GM13976 (cell line): Measurements from ENCODE around the gene SLC27A3.

ENCODE experiments used
- DNase-seq: peaks from one replicate; pipeline ENCODE4 v3.0.0; 2012; ENCODE audit warnings: low spot score
- in situ Hi-C: fragments of 300-500 bp; cut with MboI; formaldehyde crosslinking; loops from one replicate; pipeline ENCODE4 v1.12.0; 2022; ENCODE audit warnings: low sequenced_read_pairs, mixed read lengths, inconsistent platforms; ENCODE audit not compliant: unreplicated experiment
- TF ChIP-seq, protein P1 (sequence below): IDR thresholded peaks from 2 replicates; pipeline ENCODE4 v1.5.1; 2012; ENCODE audit warnings: borderline replicate concordance, mild to moderate bottlenecking; ENCODE audit not compliant: insufficient read depth; ENCODE audit errors: extremely low read depth, missing control alignments, control extremely low read depth

Gene SLC27A3

DNA sequence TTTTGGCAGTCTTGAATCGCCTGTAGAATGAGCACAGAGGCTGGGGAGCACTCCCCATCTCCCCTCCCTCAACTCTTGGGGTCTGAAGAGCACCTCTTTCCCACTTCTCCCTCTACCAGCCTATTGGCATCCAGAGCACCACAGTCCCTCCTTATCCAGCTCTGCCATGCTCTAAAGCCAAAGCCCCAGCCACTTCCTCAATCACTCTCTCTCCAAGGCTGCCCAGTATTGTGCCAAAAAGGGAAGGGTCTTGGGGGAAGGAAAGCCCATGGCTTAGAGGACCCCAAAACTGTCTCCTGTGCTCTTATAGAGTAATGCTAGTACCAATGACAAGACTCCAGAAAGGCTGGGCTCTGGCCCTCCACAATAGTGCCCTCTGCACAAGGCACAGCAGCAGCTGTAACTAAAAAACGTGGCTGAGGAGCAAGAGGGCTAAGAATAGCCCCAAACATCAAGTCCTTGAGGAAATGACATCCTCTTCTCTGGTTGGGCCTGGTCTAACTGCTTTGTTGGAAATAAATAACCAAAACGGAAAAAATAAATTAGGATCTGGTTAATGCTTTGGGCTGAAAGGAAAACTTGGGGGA is 28.4 kb downstream of the SLC27A3 start:
- in situ Hi-C loops: no loop called here
- TF ChIP-seq, protein P1, sequence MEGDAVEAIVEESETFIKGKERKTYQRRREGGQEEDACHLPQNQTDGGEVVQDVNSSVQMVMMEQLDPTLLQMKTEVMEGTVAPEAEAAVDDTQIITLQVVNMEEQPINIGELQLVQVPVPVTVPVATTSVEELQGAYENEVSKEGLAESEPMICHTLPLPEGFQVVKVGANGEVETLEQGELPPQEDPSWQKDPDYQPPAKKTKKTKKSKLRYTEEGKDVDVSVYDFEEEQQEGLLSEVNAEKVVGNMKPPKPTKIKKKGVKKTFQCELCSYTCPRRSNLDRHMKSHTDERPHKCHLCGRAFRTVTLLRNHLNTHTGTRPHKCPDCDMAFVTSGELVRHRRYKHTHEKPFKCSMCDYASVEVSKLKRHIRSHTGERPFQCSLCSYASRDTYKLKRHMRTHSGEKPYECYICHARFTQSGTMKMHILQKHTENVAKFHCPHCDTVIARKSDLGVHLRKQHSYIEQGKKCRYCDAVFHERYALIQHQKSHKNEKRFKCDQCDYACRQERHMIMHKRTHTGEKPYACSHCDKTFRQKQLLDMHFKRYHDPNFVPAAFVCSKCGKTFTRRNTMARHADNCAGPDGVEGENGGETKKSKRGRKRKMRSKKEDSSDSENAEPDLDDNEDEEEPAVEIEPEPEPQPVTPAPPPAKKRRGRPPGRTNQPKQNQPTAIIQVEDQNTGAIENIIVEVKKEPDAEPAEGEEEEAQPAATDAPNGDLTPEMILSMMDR: no peak
- DNase-seq: no peak

DNA sequence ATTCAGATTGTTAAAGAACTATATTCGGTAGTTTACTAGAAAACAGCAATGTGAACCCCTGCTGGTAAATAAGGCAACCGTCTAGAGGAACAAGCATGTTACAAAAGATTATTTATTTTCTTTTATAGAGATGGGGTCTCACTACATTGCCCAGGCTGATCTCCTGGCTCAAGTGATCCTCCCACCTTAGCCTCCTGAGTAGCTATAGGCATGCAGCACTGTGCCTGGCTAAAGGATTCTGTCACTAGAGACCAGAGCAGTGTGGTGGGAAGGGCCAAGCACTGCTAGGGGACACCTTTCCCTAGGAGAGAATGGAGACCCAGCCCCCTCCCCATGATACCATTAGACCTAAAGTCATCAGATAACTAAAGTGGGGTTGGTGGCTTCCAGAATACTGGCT is 28.9 kb downstream of the SLC27A3 start:
- DNase-seq: no peak
- TF ChIP-seq, protein P1: no peak
- in situ Hi-C loops: no loop called here

DNA sequence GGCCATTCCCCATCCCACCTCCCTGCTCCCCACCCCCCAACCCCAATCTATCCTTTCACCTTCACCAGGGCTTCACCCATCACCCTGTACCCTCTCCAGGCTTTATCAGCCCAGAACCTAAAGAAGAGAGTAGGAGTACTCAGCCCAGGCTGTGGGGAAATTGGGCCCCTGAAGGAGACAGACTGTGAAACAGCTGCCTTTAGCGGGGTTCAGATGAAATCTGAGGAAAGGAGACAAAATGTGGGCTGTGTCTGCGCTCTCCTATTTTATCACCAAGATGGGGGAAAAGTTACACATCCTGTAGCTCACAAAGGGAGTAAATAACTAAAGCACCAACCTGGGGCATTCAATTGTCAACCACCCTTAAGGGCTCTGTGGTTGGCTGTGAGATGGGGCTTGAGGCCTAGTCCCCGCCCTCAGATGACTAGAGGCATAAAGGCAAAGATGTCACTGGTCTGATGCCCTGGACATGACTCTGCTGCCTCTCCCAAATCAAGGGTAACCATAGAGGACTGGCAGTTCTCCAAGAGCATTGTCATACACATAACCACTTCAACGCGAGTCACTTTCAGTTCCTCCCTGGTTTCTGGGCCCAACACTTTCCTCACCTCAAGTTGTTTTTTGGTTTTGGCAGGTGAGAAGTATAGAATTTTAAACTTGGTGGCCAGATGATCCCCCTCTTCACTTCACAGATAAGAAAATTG is 30.0 kb downstream of the SLC27A3 start:
- in situ Hi-C loops: no loop called here
- TF ChIP-seq, protein P1: no peak
- peak; percentile 89 for DNase-seq

DNA sequence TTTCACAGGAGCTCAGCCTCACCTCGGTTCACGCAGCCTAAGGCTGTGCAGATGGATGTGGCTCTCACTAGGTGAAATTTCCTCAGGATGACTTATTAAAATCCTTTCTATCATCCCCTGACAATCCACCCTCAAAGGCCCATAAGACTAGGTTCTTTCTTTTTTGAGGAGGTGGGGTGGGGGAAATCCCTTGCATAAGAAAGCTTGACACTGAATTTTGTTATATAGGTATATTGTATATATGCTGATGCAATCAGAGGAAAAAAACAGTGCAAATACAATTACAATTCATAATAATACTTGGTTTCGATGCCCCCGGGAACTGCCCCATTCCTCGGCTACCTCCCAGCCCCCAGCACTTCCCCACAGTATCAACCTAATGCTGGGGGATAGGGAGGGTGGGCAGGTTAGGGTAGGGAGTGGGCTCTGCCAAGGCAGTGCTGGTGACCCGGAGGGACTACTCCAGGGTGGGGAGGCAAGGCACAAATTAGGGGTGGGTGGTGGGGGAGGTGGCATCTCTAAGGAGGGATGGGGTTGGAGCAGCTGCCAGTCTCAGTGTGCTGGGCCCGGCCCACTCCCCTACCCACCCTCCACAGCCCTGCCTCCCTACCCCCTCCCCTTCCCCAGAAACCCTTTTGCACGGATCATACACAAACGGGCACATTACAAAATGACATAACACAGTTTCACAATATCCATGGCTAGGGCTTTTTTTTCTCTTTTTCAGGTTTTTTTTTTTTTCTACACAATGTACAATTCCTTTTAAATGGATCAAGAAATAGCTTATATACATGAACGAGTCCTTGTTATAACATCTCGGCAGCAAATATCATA is 30.9 kb downstream of the SLC27A3 start:
- peak; percentile 41 for DNase-seq
- in situ Hi-C loops: no loop called here
- TF ChIP-seq, protein P1: no peak

DNA sequence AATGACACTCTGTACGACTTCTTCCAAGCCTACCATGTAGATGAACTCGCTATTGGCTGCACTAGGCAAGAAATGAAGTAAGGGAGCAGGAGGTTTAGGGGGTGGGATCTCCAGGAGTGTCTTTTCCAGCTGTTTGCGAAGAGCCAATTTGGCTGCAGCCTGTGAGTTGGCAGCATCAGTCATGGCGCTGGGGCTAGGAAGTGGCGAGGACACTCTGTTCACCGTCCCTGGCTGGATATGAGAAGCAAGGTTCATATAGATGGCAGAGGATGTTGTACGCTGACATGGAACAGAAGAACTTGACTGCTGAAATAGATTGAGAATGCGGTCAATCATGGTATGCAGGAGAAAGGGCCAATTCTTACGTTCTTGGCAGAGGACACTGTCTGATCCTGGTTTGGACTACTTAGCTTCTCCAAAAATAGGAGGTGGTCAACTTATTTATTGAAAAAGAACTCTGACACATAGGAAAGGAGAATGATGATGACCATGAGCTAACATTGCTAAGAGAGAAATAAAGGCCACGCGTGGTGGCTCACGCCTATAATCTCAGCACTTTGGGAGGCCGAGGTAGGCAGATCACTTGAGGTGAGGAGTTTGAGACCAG is 41.2 kb downstream of the SLC27A3 start:
- TF ChIP-seq, protein P1: no peak
- in situ Hi-C loops: no loop called here
- no peak for DNase-seq

DNA sequence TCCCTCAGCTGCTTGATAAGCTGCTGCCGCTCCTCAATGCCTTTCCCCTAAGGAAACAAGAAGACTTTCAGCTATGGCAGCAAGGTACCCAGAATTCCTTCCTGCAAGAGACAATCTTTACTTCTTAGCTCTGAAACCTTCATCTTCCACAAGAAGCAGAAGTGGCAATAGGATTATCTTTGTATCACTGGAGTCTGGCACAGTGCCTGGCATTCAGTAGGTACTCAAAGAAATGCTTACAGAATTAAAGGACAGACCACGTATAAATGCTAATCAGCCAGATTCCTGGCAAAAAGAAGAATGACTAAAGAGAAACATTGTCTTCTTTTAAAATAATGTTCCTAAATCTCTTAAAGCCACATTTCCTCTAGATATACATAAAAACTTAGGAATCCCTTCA is 43.7 kb downstream of the SLC27A3 start:
- in situ Hi-C loops: no loop called here
- TF ChIP-seq, protein P1: no peak
- no peak for DNase-seq
